ENCODE data around the gene CREB3L1.
"Not testable (repeated sequence)": the region's sequence is repeated elsewhere in the genome, so short reads cannot be mapped to it uniquely, and the experiment has no call there.

Gene CREB3L1

GRCh38 chr11:46298699-46299433 is 21.4 kb downstream of the CREB3L1 start:
- DNase-seq: no peak

- DNase-seq: no peak
Measured at GRCh38 chr11:46299451-46299961, 22.0 kb downstream of the CREB3L1 start.

DNA sequence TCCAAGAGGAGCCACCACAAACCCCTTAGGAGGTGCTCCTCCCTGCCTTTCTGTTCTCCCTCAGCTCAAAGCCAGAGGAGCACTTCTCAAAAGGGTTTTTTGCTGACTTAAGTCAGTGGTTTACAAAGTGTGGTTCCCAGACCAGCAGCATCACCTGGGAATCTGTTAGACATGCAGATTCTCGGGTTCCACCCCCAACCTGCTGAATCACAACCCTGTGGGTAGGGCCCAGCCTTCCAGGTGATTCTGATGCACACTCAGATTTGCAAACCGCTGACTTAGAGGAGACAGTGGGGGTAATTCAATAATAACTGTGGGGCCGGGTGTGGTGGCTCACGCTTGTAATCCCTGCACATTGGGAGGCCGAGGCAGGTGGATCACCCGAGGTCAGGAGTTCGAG is 22.8 kb downstream of the CREB3L1 start:
- no peak for DNase-seq

GRCh38 chr11:46302866-46303265 is 25.4 kb downstream of the CREB3L1 start:
- peak in 1 of 2 donors; percentile 34 for DNase-seq

GRCh38 chr11:46304036-46304435 is 26.6 kb downstream of the CREB3L1 start:
- not testable (repeated sequence) for DNase-seq

DNA sequence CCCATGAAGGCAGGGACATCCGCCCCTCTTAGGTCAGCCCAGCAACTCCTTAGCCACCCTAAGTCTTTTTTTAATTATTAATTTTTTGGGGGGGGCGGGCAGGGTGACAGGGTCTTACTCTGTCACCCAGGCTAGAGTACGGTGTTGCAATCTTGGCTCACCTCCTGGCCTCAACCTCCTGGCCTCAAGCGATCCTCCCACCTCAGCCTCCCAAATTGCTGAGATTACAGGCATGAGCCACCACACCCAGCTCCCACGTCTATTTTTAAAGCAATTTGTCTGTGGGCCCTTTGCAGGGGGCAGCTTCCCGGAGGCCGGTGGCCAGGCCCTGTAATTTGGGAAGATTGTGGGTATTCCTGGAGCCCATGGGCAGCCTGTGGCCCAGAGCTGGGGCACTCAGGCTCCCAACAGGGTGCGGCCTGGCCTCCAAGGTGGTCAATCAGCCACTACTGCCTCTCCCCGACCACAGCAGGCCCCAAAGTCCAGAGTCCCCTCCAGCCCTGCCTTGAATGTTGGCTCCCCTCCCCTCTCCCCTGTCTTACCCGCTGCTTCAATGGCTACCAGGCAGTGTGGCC is 27.2 kb downstream of the CREB3L1 start:
- DNase-seq: no peak

DNA sequence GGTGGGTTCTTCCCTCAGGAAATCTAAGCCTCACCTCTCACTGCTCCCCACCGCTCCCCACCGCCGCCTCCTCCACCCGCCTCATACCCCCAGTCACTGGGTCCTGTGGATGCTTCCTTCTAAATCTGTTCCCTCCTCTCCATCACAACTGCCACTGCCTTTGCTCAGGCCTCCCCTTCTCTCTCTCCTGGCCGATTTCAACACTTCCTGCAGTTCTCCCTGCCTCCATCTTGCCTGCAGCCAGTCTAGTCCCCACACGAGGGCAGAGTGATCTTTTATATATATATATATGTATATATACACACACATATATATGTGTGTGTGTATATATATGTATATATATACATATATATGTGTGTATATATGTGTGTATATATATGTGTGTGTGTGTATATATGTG is 27.8 kb downstream of the CREB3L1 start:
- peak; percentile 36 for DNase-seq

- no peak for DNase-seq
Measured at GRCh38 chr11:46306296-46306853, 28.9 kb downstream of the CREB3L1 start.

GRCh38 chr11:46307369-46307768 is 29.9 kb downstream of the CREB3L1 start:
- DNase-seq: no peak

- no peak for DNase-seq
Measured at GRCh38 chr11:46307785-46308341, 30.4 kb downstream of the CREB3L1 start.

GRCh38 chr11:46308631-46309419 is 31.4 kb downstream of the CREB3L1 start:
- DNase-seq: peak; percentile 58 to 67

- DNase-seq: peak in 1 of 2 donors; percentile 28
Measured at GRCh38 chr11:46309814-46310259, 32.4 kb downstream of the CREB3L1 start.

DNA sequence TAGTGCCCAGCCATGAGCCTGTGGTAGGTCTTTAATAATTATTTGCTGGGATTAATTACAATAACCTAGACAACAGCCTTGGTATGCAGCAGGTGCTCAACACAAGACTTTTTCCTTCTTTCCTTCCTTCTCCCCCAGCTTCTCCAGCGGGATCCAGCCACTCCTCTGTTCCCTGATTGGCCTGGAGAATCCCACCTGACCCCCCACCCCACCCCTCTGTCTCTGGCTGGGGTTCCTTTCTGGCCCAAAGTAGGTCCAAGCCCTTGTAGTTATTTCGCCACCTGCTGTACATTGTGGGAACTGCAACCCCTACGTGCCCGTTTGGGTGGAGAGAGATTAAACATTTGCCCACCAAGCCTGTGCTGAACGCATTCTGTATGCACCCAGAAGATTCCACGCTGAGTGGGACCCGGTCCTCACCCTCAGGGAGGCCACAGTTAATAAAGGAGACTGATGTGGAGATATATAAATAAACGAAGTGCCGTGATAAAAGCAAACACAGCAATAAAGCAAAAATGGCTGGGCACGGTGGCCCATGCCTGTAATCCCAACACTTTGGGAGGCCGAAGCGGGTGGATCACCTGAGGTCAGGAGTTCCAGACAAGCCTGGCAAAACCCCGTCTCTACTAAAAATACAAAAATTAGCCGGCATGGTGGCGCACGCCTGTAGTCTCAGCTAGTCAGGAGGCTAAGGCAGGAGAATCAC is 37.7 kb downstream of the CREB3L1 start:
- DNase-seq: peak; percentile 68 to 81

GRCh38 chr11:46315783-46316563 is 38.5 kb downstream of the CREB3L1 start:
- DNase-seq: no peak

GRCh38 chr11:46319074-46319453 is 41.6 kb downstream of the CREB3L1 start:
- DNase-seq: no peak

GRCh38 chr11:46321757-46322156 is 44.3 kb downstream of the CREB3L1 start:
- peak in 1 of 2 donors; percentile 32 for DNase-seq

GRCh38 chr11:46322759-46323158 is 45.3 kb downstream of the CREB3L1 start:
- no peak for DNase-seq

DNA sequence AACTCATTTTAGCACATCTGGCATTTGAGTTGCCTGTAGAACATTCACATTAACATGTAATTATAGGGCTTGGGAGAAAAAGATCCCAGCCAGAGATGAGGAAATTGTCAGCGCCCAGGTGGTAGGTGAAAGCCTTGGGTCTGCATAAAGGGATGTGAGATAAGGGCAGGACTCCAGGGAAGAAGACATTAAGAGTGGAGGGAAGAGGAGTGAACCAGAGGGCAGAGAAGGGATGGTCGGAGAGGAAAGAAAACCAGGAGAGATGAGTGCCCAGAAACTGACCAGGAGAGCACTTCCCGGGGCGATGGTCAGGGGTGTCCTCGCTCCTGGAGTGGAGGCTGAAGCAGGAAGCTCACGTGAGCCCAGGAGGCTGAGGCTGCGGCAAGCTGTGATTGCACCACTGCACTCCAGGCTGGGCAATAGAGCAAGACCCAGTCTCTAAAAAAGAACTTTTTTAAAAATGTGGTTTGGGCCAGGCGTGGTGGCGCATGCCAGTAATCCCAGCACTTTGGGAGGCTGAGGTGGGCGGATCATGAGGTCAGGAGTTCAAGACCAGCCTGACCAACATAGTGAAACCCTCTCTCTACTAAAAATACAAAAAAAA is 49.5 kb downstream of the CREB3L1 start:
- DNase-seq: no peak

GRCh38 chr11:46327829-46328228 is 50.4 kb downstream of the CREB3L1 start:
- no peak for DNase-seq

DNA sequence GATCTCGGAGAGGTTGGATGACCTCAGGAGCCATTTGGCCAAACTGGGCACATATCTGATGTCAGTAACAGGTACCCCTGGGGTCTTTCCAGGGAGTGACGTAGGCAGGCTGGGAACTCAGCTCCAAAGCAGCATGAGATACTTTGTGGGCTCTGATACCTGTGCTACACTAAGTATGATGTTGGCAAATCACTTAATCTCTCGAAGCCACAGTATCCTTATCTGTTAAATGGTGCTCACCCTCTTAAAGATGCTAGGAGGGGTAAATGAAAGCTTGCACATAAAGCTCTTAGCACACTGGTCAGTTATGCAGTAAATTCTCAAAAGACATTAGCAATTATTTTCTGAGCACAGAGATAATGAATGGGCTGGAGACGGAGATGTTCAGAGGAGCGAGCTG is 52.7 kb downstream of the CREB3L1 start:
- no peak for DNase-seq
